GM21390 (cell line): ENCODE measurements around the gene VGLL4.
"Not testable (repeated sequence)": the region's sequence is repeated elsewhere in the genome, so short reads cannot be mapped to it uniquely, and the experiment has no call there.

Source experiments
- ATAC-seq: cut with Tn5 transposase; IDR thresholded peaks from one replicate; pipeline ENCODE4 v1.9.1; 2021; ENCODE audit not compliant: unreplicated experiment

The VGLL4 gene

DNA sequence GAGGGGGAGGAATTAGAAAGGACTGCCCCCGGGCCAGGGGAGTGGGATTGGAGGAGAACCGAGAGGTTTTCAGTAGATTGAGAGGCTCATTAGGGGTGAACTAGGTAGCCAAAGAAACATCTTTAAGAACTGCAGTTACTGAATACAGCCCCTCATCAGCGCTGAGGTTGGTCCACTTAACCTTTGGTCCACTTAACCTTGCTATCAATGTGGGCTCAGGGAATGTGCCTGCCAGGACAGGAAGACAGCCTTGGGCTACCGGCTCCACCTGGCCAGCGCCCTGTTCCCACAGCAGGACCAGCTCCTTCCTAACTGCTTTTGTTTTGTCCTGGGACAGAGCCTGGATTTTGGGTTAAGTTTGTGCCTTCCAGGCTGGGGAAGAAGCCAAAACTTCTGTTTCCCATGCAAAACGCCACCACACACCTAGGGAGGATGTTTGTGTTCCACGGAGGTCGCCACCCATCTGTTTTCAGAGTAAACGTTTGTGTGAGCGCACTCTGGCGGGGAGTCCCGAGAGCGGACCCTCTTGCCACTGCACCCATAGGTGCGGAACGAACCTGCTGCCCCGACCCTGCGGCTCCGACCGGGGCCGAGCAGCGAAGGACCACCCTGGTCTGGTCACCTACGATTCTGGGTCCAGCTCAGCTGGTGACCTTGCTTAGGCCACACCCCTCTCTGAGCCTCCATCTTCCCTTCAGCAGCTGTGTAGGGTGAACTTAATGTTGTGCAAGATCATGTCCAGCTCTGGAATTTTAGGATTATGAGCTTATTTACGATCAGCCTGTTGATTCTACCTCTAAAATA, 107.4 kb downstream of the VGLL4 start:
- no peak for ATAC-seq

GRCh38 chr3:11535243-11535960, 108.3 kb downstream of the VGLL4 start:
- no peak for ATAC-seq

- no peak for ATAC-seq
These were observed 109.0 kb downstream of the VGLL4 start for GRCh38 chr3:11534793-11535101.

DNA sequence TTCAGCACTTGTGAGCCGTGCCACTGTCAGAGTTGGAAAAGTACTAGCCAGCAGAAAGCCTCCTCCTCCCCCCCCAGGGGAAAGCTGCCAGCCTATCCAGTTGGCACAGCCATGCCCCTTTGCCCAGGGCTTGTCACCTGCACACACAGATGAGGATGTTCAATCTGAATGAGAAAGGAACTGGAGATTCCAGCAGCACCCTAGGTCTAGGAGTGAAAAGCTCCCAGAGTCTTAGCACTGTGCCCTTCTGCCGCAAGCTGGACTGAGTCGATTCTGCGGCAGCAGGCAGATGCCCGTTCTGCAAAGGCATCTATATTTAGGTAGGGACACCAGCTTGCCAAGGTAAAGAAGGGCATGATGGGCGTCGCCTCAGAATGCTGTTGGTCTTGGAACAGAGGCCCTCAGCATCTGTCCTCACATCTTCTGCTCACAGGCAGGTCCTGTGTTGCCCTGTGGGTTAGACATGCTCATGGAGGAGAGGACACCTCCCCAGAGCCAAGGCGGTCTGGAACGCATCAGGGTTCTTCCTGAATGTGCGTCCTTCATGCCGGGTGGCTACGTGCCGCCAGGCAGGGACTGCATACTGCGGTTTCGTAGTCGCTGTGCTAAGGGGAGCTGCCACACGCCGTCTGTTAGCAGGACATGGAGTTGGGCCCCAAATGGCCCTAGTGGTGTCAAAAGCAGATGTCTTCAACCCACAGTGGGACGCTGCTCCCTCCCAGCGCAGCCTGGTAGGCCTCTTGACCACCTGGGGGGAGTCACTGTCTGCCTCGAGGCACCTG, 109.5 kb downstream of the VGLL4 start:
- no peak for ATAC-seq

GRCh38 chr3:11532931-11533391, 110.8 kb downstream of the VGLL4 start:
- ATAC-seq, result no peak

- no peak for ATAC-seq
These were observed 113.5 kb downstream of the VGLL4 start for GRCh38 chr3:11530153-11530721.

DNA sequence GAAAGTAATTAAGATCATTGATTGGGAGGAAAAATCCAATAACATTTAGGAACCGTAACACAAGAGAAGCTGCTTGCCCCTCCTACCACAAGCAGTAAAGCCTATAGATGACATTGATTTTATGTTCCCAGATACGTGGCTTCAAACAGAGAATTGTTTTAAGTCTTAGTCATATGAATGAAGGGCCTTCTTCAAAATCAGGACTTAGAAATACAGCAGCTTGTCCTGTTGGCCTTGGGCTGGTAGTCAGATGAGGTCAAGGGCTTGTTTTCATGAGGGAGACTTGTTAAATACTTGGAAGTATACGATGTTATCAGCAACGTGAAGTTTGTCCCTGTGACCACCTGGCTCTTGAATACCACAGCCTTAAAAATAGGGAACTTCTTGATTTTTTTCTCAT, 114.4 kb downstream of the VGLL4 start:
- ATAC-seq, result no peak

DNA sequence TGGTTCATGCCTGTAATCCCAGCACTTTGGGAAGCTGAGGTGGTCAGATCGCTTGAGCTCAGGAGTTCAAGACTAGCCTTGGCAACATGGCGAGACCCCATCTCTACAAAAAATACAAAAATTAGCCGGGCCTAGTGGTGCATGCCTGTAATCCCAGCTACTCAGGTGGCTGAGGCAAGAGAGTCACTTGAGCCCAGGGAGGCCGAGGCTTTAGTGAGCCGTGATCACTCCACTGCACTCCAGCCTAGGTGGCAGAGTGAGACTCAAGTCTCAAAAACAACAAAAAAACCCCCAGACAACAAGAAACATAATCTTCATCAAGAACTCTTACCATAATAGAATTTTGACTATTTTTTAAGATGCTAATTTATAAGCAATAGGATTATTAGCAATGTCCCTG, 117.6 kb downstream of the VGLL4 start:
- ATAC-seq, result not testable (repeated sequence)

DNA sequence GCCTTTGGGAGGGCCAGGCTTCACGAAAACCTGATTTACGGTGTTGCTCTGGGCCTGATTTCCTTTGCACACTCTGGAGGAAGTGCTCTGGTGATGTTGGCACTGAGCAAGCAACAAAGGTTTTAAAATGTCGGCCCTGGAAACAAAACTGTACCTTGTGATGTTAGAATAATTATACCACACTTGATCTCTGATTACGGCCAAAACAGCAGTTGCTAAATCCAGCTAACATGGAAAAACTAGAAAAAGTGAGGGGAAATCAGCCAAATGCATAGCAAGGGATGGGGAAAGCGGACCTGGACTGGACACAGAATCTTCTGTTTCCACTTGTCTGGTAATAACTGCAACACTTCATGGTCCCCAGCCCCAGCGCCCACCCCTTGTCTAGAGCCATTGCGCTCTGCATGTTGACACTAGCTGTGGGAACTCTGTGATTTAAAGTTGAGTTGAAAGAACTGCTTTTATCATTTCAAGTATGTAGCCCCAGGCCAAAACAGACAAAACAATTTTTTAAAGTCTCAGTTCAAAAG, 120.1 kb downstream of the VGLL4 start:
- ATAC-seq, result no peak

DNA sequence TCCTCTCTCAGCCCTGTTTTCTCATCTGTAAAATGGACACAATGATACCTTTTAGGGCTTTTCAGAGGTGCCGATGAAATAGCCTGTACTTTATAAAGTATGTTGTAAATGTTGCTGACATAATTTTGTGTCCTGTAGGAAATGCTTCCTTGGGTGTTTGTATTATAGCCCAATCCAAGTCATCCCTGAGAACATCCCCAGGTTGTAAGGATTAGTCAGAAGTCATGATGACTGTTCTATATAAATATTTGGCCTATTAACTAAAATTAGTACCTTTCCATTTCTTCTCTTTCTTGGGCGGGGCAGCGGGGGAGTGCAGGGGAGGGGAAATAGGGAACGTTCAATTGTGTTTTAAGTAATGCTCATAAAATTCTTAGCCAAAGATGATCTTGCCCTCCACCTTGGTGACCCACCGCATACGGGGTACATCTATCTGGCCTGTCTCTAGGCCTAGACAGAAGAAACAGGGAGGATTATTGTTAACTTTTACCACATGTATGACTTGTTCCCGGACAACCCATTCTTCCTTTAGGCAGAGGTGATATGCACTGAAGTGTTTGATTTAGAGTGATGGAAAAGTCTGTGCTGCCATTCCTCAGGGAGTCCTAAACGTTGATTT, 120.7 kb downstream of the VGLL4 start:
- ATAC-seq, result no peak

- ATAC-seq, result no peak
These were observed 121.4 kb downstream of the VGLL4 start for GRCh38 chr3:11522398-11522715.

- ATAC-seq, result no peak
These were observed 122.5 kb downstream of the VGLL4 start for GRCh38 chr3:11521167-11521566.

DNA sequence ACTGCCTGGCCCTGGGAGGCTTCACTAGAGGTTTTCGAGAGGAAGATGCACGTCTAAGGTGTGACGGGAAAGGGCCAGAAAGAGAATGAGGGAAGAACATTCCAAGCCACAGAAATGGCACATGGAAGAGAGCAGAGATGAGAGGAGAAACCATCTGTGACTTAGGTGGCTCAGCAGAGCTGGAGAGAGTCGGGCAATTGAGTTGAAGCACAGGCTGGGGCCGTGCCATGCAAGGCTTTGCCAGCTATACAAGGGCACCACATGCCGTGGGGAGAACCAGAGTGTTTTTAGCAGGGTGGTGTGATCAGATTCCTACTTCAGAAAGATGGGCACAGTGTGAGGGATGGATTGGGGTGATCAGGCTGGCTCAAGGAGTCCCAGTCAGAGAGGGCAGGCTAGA, 126.1 kb downstream of the VGLL4 start:
- ATAC-seq, result no peak

GRCh38 chr3:11514191-11514821, 129.4 kb downstream of the VGLL4 start:
- no peak for ATAC-seq

- ATAC-seq, result no peak
These were observed 129.9 kb downstream of the VGLL4 start for GRCh38 chr3:11513817-11514135.

GRCh38 chr3:11513125-11513816, 130.4 kb downstream of the VGLL4 start:
- ATAC-seq, result not testable (repeated sequence)

DNA sequence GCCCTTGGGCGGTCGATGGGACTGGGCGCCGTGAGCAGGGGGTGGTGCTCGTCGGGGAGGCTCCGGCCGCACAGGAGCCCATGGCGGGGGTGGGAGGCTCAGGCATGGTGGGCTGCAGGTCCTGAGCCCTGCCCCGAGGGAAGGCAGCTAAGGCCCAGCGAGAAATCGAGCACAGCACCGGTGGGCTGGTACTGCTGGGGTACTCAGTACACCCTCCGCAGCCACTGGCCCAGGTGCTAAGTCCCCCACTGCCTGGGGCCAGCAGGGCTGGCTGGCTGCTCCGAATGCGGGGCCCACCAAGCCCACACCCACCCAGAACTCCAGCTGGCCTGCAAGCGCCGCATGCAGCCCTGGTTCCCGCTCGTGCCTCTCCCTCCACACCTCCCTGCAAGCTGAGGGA, 132.1 kb downstream of the VGLL4 start:
- not testable (repeated sequence) for ATAC-seq

GRCh38 chr3:11510356-11510755, 133.4 kb downstream of the VGLL4 start:
- ATAC-seq, result no peak

GRCh38 chr3:11510001-11510340, 133.7 kb downstream of the VGLL4 start:
- ATAC-seq, result no peak
